GM23338 (cell line): Measurements from ENCODE around the gene ATG4A.

Experiments
- EZH2 ChIP-seq: fragments of 200-600 bp; sonication (generic); IDR thresholded peaks from one replicate; pipeline ENCODE4 v1.8.0; 2017; ENCODE audit warnings: antibody characterized with exemption, mild to moderate bottlenecking, low read depth; ENCODE audit not compliant: unreplicated experiment
- EZH2phosphoT487 ChIP-seq: fragments of 200-600 bp; sonication (generic); IDR thresholded peaks from one replicate; pipeline ENCODE4 v1.8.1; 2018; ENCODE audit warnings: antibody characterized with exemption; ENCODE audit not compliant: unreplicated experiment
- REST ChIP-seq: IDR thresholded peaks from one replicate; pipeline ENCODE4 v1.6.1; 2018; ENCODE audit warnings: antibody characterized with exemption; ENCODE audit not compliant: unreplicated experiment
- TF ChIP-seq, protein P1 (sequence below), 2 experiments: fragments of 200-600 bp in 1 of 2; sonication (generic) in 1 of 2; conservative IDR thresholded peaks; 2 replicates each; pipeline versions ENCODE4 v1.5.1 to v1.6.1; 2016 to 2017; ENCODE audit warnings: antibody characterized with exemption in 2 of 2, low read depth in 2 of 2, mild to moderate bottlenecking in 2 of 2, moderate library complexity in 1 of 2

DNA sequence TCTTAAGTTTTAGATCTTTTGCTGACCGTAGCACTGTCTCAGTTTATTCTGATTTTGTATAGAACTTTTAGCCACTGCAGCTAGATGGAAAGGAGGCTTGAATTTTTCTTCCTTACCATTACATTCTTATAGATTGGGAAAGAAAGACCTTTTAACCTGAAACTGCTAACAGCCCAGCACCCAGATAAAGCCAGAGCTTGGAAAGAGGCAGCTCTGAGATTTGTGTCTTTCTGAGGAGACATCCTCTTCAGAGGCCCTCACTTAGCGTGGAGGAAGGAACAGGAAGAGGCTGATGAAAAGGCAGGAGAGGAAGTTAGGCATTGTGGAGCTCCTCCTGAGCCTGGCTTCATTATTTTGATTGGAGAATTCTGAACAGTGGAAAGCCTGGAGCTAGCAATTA, 35.1 kb downstream of the ATG4A start:
- TF ChIP-seq, protein P1, sequence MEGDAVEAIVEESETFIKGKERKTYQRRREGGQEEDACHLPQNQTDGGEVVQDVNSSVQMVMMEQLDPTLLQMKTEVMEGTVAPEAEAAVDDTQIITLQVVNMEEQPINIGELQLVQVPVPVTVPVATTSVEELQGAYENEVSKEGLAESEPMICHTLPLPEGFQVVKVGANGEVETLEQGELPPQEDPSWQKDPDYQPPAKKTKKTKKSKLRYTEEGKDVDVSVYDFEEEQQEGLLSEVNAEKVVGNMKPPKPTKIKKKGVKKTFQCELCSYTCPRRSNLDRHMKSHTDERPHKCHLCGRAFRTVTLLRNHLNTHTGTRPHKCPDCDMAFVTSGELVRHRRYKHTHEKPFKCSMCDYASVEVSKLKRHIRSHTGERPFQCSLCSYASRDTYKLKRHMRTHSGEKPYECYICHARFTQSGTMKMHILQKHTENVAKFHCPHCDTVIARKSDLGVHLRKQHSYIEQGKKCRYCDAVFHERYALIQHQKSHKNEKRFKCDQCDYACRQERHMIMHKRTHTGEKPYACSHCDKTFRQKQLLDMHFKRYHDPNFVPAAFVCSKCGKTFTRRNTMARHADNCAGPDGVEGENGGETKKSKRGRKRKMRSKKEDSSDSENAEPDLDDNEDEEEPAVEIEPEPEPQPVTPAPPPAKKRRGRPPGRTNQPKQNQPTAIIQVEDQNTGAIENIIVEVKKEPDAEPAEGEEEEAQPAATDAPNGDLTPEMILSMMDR (conservative IDR thresholded peaks at IDR 0.05; ENCODE audit: low read depth in 2 of 2), result no peak
- TF ChIP-seq EZH2 (no peak), EZH2phosphoT487 (no peak), REST (no peak)
